Nephron (organoid): ENCODE data around the gene CABP4.
"Not testable (repeated sequence)": the region's sequence is repeated elsewhere in the genome, so short reads cannot be mapped to it uniquely, and the experiment has no call there.

ENCODE experiments used
- H3K27ac Mint-ChIP-seq, 3 experiments: 2 replicates each; pipeline ENCODE4 v1.8.0; 2020; ENCODE audit warnings: mixed read lengths in 3 of 3, mild to moderate bottlenecking in 2 of 3, moderate library complexity in 1 of 3
- H3K27me3 Mint-ChIP-seq: 2 replicates; pipeline ENCODE4 v1.8.0; 2021; ENCODE audit warnings: low read depth, mild to moderate bottlenecking, moderate library complexity, mixed read lengths
- H3K36me3 Mint-ChIP-seq: 2 replicates; pipeline ENCODE4 v1.8.0; 2020; ENCODE audit warnings: low read depth, mixed read lengths
- H3K4me1 Mint-ChIP-seq: 2 replicates; pipeline ENCODE4 v1.8.0; 2020; ENCODE audit warnings: mixed read lengths
- H3K4me3 Mint-ChIP-seq, 3 experiments: 2 replicates each; pipeline ENCODE4 v1.8.0; 2020; ENCODE audit warnings: mild to moderate bottlenecking in 3 of 3, mixed read lengths in 3 of 3, moderate library complexity in 2 of 3
- H3K9me3 Mint-ChIP-seq: 2 replicates; pipeline ENCODE4 v1.8.0; 2020; ENCODE audit warnings: mixed read lengths
- TF ChIP-seq, protein P1 (sequence below), 3 experiments: fragments of 200-600 bp; sonication (generic); IDR thresholded peaks; one replicate each; pipeline ENCODE4 v1.5.0; 2021; ENCODE audit warnings: antibody characterized with exemption in 3 of 3; ENCODE audit not compliant: unreplicated experiment in 3 of 3

The CABP4 gene

DNA sequence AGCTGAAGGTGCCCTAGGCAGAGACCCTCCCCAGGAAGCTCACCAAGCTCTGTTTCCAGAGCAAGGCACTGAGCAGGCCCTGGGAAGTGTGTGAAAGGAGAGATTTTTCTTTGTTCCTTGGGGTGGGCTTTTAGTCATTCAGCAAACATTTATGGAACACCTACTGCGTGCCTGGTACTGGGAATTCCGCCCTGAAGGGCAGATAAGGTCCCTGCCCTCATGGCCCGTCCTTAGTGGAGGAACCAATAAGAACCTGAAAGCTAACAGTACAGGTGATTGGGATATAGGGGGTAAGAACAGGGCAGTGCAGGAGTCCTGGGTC is 10.0 kb downstream of the CABP4 start:
- Mint-ChIP-seq H3K27me3 (no peaks in the 10 kb centered on the region), H3K27ac (peak overlapping the region; percentile 51 to 88 (median 73)), H3K4me1 (peaks cover 6% of the 10 kb centered on the region), H3K36me3 (no peaks in the 10 kb centered on the region), H3K9me3 (no peaks in the 10 kb centered on the region), H3K4me3 (peak overlapping the region; percentile 81)
- TF ChIP-seq, protein P1, sequence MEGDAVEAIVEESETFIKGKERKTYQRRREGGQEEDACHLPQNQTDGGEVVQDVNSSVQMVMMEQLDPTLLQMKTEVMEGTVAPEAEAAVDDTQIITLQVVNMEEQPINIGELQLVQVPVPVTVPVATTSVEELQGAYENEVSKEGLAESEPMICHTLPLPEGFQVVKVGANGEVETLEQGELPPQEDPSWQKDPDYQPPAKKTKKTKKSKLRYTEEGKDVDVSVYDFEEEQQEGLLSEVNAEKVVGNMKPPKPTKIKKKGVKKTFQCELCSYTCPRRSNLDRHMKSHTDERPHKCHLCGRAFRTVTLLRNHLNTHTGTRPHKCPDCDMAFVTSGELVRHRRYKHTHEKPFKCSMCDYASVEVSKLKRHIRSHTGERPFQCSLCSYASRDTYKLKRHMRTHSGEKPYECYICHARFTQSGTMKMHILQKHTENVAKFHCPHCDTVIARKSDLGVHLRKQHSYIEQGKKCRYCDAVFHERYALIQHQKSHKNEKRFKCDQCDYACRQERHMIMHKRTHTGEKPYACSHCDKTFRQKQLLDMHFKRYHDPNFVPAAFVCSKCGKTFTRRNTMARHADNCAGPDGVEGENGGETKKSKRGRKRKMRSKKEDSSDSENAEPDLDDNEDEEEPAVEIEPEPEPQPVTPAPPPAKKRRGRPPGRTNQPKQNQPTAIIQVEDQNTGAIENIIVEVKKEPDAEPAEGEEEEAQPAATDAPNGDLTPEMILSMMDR (IDR thresholded peaks at IDR 0.05; ENCODE audit: unreplicated experiment in 3 of 3): no peak

DNA sequence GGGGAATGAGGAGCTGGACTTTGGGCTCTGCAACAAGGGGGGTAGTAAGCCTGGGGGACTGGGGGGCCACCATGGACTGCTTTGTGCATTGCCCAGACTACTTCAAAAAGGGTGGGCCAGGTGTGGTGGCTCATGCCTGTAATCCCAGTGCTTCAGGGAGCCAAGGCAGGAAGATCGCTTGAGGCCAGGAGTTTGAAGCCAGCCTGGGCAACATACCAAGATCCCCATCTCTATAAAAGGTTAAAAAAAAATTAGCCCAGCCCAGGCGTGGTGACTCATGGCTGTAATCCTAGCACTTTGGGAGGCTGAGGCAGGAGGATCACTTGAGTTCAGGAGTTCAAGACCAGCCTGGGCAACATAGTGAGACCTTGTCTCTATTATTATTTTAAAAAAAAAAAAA is 10.4 kb downstream of the CABP4 start:
- not testable (repeated sequence) for H3K36me3 Mint-ChIP-seq, H3K9me3 Mint-ChIP-seq, H3K4me1 Mint-ChIP-seq, H3K27me3 Mint-ChIP-seq
- Mint-ChIP-seq H3K4me3 (peak overlapping the region; percentile 81), H3K27ac (peak overlapping the region; percentile 51 to 88 (median 73))

DNA sequence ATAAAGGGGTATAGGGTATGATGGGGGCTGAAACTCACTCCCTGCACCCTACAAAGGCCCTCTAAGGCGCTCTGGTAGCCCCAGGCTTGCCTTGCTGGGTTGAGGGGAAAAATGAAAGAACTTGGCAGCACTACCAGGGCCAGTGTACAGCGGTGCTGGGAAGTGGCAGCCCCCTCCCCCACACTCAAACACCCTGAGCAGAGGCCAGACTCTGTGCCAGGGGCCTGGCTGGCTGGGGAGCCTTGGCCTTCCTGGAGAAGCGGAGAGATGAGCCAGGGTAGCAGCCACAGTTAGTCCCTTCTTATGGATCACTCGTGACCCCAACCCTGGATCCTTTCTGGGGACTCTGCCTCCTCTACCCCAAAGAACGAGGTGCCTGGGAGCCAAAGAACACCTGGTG is 11.2 kb downstream of the CABP4 start:
- TF ChIP-seq, protein P1 (IDR thresholded peaks at IDR 0.05; ENCODE audit: unreplicated experiment in 3 of 3): no peak
- no peaks in the 10 kb centered on the region for H3K27me3 Mint-ChIP-seq
- peaks cover 6% of the 10 kb centered on the region for H3K4me1 Mint-ChIP-seq

GRCh38 chr11:67466962-67467771 is 12.0 kb downstream of the CABP4 start:
- peaks cover 6% of the 10 kb centered on the region for H3K4me1 Mint-ChIP-seq

More for the DNA sequence above, 11.2 kb downstream of the CABP4 start:
- no peaks in the 10 kb centered on the region for H3K36me3 Mint-ChIP-seq
- H3K9me3 Mint-ChIP-seq: no peaks in the 10 kb centered on the region
- H3K27ac Mint-ChIP-seq: peak overlapping the region in 1 of 3 experiments; percentile 30
- peak overlapping the region; percentile 69 to 95 (median 91) for H3K4me3 Mint-ChIP-seq

DNA sequence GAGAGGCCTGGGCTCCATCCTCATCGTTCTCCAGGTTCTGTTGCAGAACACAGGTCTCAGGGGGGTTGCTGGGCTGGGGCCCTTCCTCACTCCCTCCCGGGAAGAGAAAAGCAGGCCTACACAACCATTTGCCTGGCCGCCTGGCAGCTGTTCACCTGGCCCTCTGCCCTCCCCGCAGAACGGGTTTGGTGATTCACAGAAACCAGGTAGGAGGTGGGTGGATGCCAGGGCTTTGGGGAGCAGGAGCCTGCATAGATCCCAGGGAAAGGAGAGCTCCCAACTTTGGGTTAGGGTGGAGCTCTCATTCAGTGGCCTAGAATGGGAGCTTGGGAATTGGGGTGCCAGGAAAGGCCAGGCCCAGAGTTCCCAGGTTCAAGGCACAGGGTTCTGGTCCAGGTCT is 12.9 kb downstream of the CABP4 start:
- Mint-ChIP-seq H3K4me3 (peak overlapping the region; percentile 91 to 95 (median 95)), H3K4me1 (peaks cover 6% of the 10 kb centered on the region), H3K27me3 (no peaks in the 10 kb centered on the region), H3K36me3 (no peaks in the 10 kb centered on the region), H3K27ac (peak overlapping the region; percentile 89 to 93 (median 92)), H3K9me3 (no peaks in the 10 kb centered on the region)
- TF ChIP-seq, protein P1 (IDR thresholded peaks at IDR 0.05; ENCODE audit: unreplicated experiment in 3 of 3): no peak

More at GRCh38 chr11:67466962-67467771, 12.0 kb downstream of the CABP4 start:
- H3K36me3 Mint-ChIP-seq: no peaks in the 10 kb centered on the region
- H3K9me3 Mint-ChIP-seq: no peaks in the 10 kb centered on the region
- peak overlapping the region; percentile 30 to 92 (median 50) for H3K27ac Mint-ChIP-seq
- peak overlapping the region; percentile 91 to 95 (median 95) for H3K4me3 Mint-ChIP-seq
- no peaks in the 10 kb centered on the region for H3K27me3 Mint-ChIP-seq
- TF ChIP-seq, protein P1 (IDR thresholded peaks at IDR 0.05; ENCODE audit: unreplicated experiment in 3 of 3): no peak

DNA sequence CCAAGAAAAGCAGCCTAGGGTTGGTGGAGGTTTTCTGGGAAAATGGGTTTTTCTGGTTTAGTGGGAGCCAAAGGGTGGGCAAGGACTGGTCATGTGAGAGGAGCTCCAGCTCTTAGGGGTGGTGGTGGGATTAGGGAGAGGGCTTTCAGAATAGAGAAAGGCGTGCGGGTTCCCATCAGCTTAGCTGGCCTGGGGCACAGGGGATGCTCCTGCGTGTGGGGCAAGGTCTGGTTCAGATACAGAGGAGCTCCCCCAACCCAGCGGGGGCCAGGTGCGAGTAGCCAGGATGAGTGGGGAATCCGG is 13.3 kb downstream of the CABP4 start:
- no peaks in the 10 kb centered on the region for H3K36me3 Mint-ChIP-seq
- H3K4me3 Mint-ChIP-seq: peak overlapping the region; percentile 91 to 95 (median 95)
- TF ChIP-seq, protein P1 (IDR thresholded peaks at IDR 0.05; ENCODE audit: unreplicated experiment in 3 of 3): no peak
- H3K9me3 Mint-ChIP-seq: no peaks in the 10 kb centered on the region
- peak overlapping the region; percentile 89 to 93 (median 92) for H3K27ac Mint-ChIP-seq
- H3K27me3 Mint-ChIP-seq: no peaks in the 10 kb centered on the region
- H3K4me1 Mint-ChIP-seq: peaks cover 6% of the 10 kb centered on the region
